ENCODE data around the gene TUBGCP2.

Gene TUBGCP2

GRCh38 chr10:133303206-133303605 is 5.5 kb downstream of the TUBGCP2 start:
- Histone ChIP-seq H3K27me3 (ENCODE audit: control insufficient read depth, low read length) (no peaks in the 10 kb centered on the region), H3K9me3 (ENCODE audit: control insufficient read depth, insufficient read depth, low read length) (no peaks in the 10 kb centered on the region), H3K9me2 (replicated peaks; ENCODE audit: control insufficient read depth, low read length) (no peaks in the 10 kb centered on the region), H3F3A (ENCODE audit: control insufficient read depth, insufficient read depth) (no peaks in the 10 kb centered on the region), H3K79me2 (ENCODE audit: control insufficient read depth, low read length) (peaks cover 56% of the 10 kb centered on the region), H3K27ac (ENCODE audit: low read depth, low read length) (no peak overlapping the region), H3K36me3 (ENCODE audit: control insufficient read depth, low read length) (peaks cover 31% of the 10 kb centered on the region), H3K4me3 (ENCODE audit: low read length) (no peak overlapping the region), H3K4me2 (ENCODE audit: low read length) (no peak overlapping the region), H4K20me1 (ENCODE audit: control insufficient read depth, insufficient read depth, low read depth, low read length) (peaks cover 22% of the 10 kb centered on the region), H3K4me1 (ENCODE audit: control insufficient read depth, low read length) (peaks cover 9% of the 10 kb centered on the region)
- TF ChIP-seq CTCF (IDR thresholded peaks at IDR 0.05; ENCODE audit: low read depth, low read length, poor library complexity, severe bottlenecking) (no peak), EZH2phosphoT487 (IDR thresholded peaks at IDR 0.05; ENCODE audit: borderline replicate concordance, low read length) (no peak)

- peaks cover 19% of the 10 kb centered on the region for H4K20me1 ChIP-seq (ENCODE audit: control insufficient read depth, insufficient read depth, low read depth, low read length)
- no peak overlapping the region for H3K27ac ChIP-seq (ENCODE audit: low read depth, low read length)
- H3F3A ChIP-seq (ENCODE audit: control insufficient read depth, insufficient read depth): no peaks in the 10 kb centered on the region
- TF ChIP-seq EZH2phosphoT487 (IDR thresholded peaks at IDR 0.05; ENCODE audit: borderline replicate concordance, low read length) (no peak), CTCF (IDR thresholded peaks at IDR 0.05; ENCODE audit: low read depth, low read length, poor library complexity, severe bottlenecking) (no peak)
- H3K4me2 ChIP-seq (ENCODE audit: low read length): no peak overlapping the region
- H3K27me3 ChIP-seq (ENCODE audit: control insufficient read depth, low read length): no peaks in the 10 kb centered on the region
- no peak overlapping the region for H3K4me3 ChIP-seq (ENCODE audit: low read length)
- H3K36me3 ChIP-seq (ENCODE audit: control insufficient read depth, low read length): peaks cover 40% of the 10 kb centered on the region
- H3K9me3 ChIP-seq (ENCODE audit: control insufficient read depth, insufficient read depth, low read length): no peaks in the 10 kb centered on the region
- H3K79me2 ChIP-seq (ENCODE audit: control insufficient read depth, low read length): peaks cover 46% of the 10 kb centered on the region
- H3K9me2 ChIP-seq (replicated peaks; ENCODE audit: control insufficient read depth, low read length): no peaks in the 10 kb centered on the region
- peaks cover 5% of the 10 kb centered on the region for H3K4me1 ChIP-seq (ENCODE audit: control insufficient read depth, low read length)
Measured at GRCh38 chr10:133302230-133302629, 6.4 kb downstream of the TUBGCP2 start.

GRCh38 chr10:133299738-133300137 is 8.9 kb downstream of the TUBGCP2 start:
- Histone ChIP-seq H3K9me3 (ENCODE audit: control insufficient read depth, insufficient read depth, low read length) (no peaks in the 10 kb centered on the region), H3K27me3 (ENCODE audit: control insufficient read depth, low read length) (no peaks in the 10 kb centered on the region), H3K27ac (ENCODE audit: low read depth, low read length) (no peak overlapping the region), H3K79me2 (ENCODE audit: control insufficient read depth, low read length) (peaks cover 22% of the 10 kb centered on the region), H3K36me3 (ENCODE audit: control insufficient read depth, low read length) (peaks cover 59% of the 10 kb centered on the region), H3F3A (ENCODE audit: control insufficient read depth, insufficient read depth) (no peaks in the 10 kb centered on the region), H3K9me2 (replicated peaks; ENCODE audit: control insufficient read depth, low read length) (no peaks in the 10 kb centered on the region), H3K4me2 (ENCODE audit: low read length) (no peak overlapping the region), H3K4me3 (ENCODE audit: low read length) (no peak overlapping the region), H3K4me1 (ENCODE audit: control insufficient read depth, low read length) (no peaks in the 10 kb centered on the region), H4K20me1 (ENCODE audit: control insufficient read depth, insufficient read depth, low read depth, low read length) (peaks cover 11% of the 10 kb centered on the region; the same call in 1 of the 2 replicates)
- TF ChIP-seq EZH2phosphoT487 (IDR thresholded peaks at IDR 0.05; ENCODE audit: borderline replicate concordance, low read length) (no peak), CTCF (IDR thresholded peaks at IDR 0.05; ENCODE audit: low read depth, low read length, poor library complexity, severe bottlenecking) (no peak)
